ENCODE data around the gene RNF214.
"Not testable (repeated sequence)": the region's sequence is repeated elsewhere in the genome, so short reads cannot be mapped to it uniquely, and the experiment has no call there.

Gene RNF214

GRCh38 chr11:117198613-117199012 lies 33.9 kb upstream of the RNF214 start:
- DNase-seq = no peak

- no peak for DNase-seq
These were observed 33.2 kb upstream of the RNF214 start, which contains the start of gene TAGLN for GRCh38 chr11:117199053-117199915. Gene TAGLN, plus strand, starts transcription at chr11:117199370. Its CDS starts 3,644 bp downstream, at chr11:117203014.

- no peak for DNase-seq
These were observed 32.3 kb upstream of the RNF214 start for GRCh38 chr11:117199916-117200812.

- DNase-seq = no peak
These were observed 31.4 kb upstream of the RNF214 start for GRCh38 chr11:117200813-117201657.

GRCh38 chr11:117201658-117202305 lies 30.7 kb upstream of the RNF214 start:
- no peak for DNase-seq

GRCh38 chr11:117202386-117203068 lies 29.9 kb upstream of the RNF214 start:
- DNase-seq = no peak

GRCh38 chr11:117203069-117203407 lies 29.4 kb upstream of the RNF214 start:
- DNase-seq = no peak

- no peak for DNase-seq
These were observed 28.0 kb upstream of the RNF214 start for GRCh38 chr11:117204283-117205080.

GRCh38 chr11:117205211-117205818 lies 27.2 kb upstream of the RNF214 start:
- no peak for DNase-seq

- DNase-seq = not testable (repeated sequence)
These were observed 26.4 kb upstream of the RNF214 start for GRCh38 chr11:117206111-117206510.

GRCh38 chr11:117206859-117207258 lies 25.6 kb upstream of the RNF214 start:
- not testable (repeated sequence) for DNase-seq

GRCh38 chr11:117207481-117207880 lies 25.0 kb upstream of the RNF214 start:
- DNase-seq = not testable (repeated sequence)

- not testable (repeated sequence) for DNase-seq
These were observed 23.8 kb upstream of the RNF214 start for GRCh38 chr11:117208710-117209109.

GRCh38 chr11:117209351-117210125 lies 22.9 kb upstream of the RNF214 start:
- DNase-seq = not testable (repeated sequence)

- DNase-seq = no peak
These were observed 21.9 kb upstream of the RNF214 start for GRCh38 chr11:117210620-117211019.

- no peak for DNase-seq
These were observed 19.6 kb upstream of the RNF214 start for GRCh38 chr11:117212697-117213355.

GRCh38 chr11:117214404-117215110 lies 17.9 kb upstream of the RNF214 start:
- no peak for DNase-seq

All from activated CD4-positive, alpha-beta T cell treated with anti-CD3 and anti-CD28 coated beads, Interleukin-2, amount 50 U/mL, for 16 hours (primary cell).